Calu3 (cell line): ENCODE measurements around the gene RSPH1. TPM values are rescaled to one million over a fixed set of nuclear protein-coding genes. Genes with fewer than 3 reads are reported as not detected.
A peak's percentile ranks its signal among the peaks of the same experiment; 100 is the strongest.

ENCODE experiments used
- BruUV-seq: library from RNA; stranded (reverse); fragments of 400-500 nt; replicated peaks from 2 replicates; lab custom pipeline; 2021; lab: Mats Ljungman, UMichigan
- CTCF ChIA-PET: fragments of 300-600 bp; sonication (Branson Sonifier 250); formaldehyde crosslinking; loops from one replicate; lab custom pipeline; 2022; ENCODE audit warnings: antibody characterized with exemption; lab: Charles Lee
- DNase-seq: peaks from one replicate; pipeline ENCODE4 v3.0.0; 2022
- H3K27ac Mint-ChIP-seq: one replicate; pipeline ENCODE4 v1.8.0; 2022; ENCODE audit warnings: mixed read lengths; ENCODE audit not compliant: unreplicated experiment
- H3K27me3 Mint-ChIP-seq: one replicate; pipeline ENCODE4 v1.8.0; 2022; ENCODE audit warnings: mixed read lengths; ENCODE audit not compliant: unreplicated experiment
- H3K36me3 Mint-ChIP-seq: one replicate; pipeline ENCODE4 v1.8.0; 2022; ENCODE audit warnings: mild to moderate bottlenecking, moderate library complexity, mixed read lengths; ENCODE audit not compliant: insufficient read depth, unreplicated experiment
- H3K4me1 Mint-ChIP-seq: one replicate; pipeline ENCODE4 v1.8.0; 2022; ENCODE audit warnings: mild to moderate bottlenecking, low read depth, mixed read lengths; ENCODE audit not compliant: unreplicated experiment
- H3K4me3 Mint-ChIP-seq: one replicate; pipeline ENCODE4 v1.8.0; 2022; ENCODE audit warnings: mild to moderate bottlenecking, low read depth, moderate library complexity, mixed read lengths; ENCODE audit not compliant: unreplicated experiment
- H3K9me3 Mint-ChIP-seq: one replicate; pipeline ENCODE4 v1.8.0; 2022; ENCODE audit warnings: low read depth, mixed read lengths; ENCODE audit not compliant: unreplicated experiment
- intact Hi-C: fragments of 100-400 bp; cut with micrococcal nuclease; formaldehyde crosslinking; loops from one replicate; pipeline ENCODE4 v1.10.0; 2022; ENCODE audit not compliant: unreplicated experiment
- total RNA-seq: library from RNA; stranded (reverse); gene quantifications from 2 replicates; pipeline ENCODE4 v1.2.3, GENCODE V29; 2022
- TF ChIP-seq, protein P1 (sequence below): fragments of 200-600 bp; IDR thresholded peaks from one replicate; pipeline ENCODE4 v1.8.0; 2022; ENCODE audit warnings: antibody characterized with exemption; ENCODE audit not compliant: unreplicated experiment

The RSPH1 gene
- total RNA-seq, 1 experiment from 2014 or later = 2.2 TPM

- no TSS peak for BruUV-seq
- intact Hi-C loops = no loop called here
- peak; percentile 35 for DNase-seq
- peaks cover 42% of the 10 kb centered on the region for H3K36me3 Mint-ChIP-seq
- no peaks in the 10 kb centered on the region for H3K27me3 Mint-ChIP-seq
- peak within 1 kb of the TSS; percentile 68 for H3K4me3 Mint-ChIP-seq
- TF ChIP-seq, protein P1, sequence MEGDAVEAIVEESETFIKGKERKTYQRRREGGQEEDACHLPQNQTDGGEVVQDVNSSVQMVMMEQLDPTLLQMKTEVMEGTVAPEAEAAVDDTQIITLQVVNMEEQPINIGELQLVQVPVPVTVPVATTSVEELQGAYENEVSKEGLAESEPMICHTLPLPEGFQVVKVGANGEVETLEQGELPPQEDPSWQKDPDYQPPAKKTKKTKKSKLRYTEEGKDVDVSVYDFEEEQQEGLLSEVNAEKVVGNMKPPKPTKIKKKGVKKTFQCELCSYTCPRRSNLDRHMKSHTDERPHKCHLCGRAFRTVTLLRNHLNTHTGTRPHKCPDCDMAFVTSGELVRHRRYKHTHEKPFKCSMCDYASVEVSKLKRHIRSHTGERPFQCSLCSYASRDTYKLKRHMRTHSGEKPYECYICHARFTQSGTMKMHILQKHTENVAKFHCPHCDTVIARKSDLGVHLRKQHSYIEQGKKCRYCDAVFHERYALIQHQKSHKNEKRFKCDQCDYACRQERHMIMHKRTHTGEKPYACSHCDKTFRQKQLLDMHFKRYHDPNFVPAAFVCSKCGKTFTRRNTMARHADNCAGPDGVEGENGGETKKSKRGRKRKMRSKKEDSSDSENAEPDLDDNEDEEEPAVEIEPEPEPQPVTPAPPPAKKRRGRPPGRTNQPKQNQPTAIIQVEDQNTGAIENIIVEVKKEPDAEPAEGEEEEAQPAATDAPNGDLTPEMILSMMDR = no peak
- CTCF ChIA-PET = no interaction called here
- peaks cover 26% of the 10 kb centered on the region for H3K4me1 Mint-ChIP-seq
- H3K27ac Mint-ChIP-seq = peak within 1 kb of the TSS; percentile 28
- no peaks in the 10 kb centered on the region for H3K9me3 Mint-ChIP-seq
These were observed 17.3 kb upstream of the RSPH1 start, which contains the start of gene SLC37A1 for GRCh38 chr21:42513151-42513984. Gene SLC37A1, plus strand, starts transcription at chr21:42513852. Its CDS starts 4,603 bp downstream, at chr21:42518455.

DNA sequence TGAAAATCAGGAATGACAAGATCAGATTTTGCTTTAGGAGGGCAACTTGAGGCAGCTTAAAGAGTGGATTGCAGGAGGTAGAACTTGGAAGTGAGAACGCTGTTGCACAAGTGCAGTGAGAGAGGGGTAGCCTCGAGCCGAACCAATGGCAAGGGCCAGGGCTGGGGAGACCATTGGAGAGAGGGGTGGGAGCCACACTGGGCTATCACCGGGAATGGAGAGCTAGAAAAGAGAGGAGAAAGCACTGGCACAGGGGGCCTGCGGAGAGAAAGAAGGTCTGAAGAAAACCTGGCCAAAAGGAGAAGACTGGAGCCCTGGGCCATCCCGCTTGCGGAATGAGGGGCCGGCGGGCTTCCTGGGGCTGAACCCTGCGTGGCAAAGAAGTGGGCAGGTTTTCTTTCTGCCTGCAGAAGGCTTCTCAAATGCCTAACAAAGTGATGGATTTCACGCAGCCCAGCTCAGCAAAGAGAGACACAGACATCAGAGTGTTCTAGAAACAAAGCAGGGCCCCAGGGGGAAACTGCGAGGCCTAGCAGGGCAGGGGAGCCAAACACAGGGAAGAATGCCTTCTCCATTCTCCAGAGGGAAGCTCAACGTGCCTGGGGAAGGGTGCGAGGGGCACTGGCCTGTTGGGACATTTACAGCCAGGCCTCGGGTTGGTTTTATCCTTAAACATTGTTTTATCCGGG is 16.5 kb upstream of the RSPH1 start:
- intact Hi-C loops = no loop called here
- CTCF ChIA-PET = interaction anchor here (0.6 kb wide), 1 partner anchor 18 kb away, joined by 3 read pairs; no protein-coding TSS in a partner anchor
- no TSS peak for BruUV-seq

GRCh38 chr21:42509244-42509643 is 13.2 kb upstream of the RSPH1 start:
- intact Hi-C loops = no loop called here
- no peak overlapping the region for H3K27ac Mint-ChIP-seq
- peaks cover 6% of the 10 kb centered on the region for H3K4me1 Mint-ChIP-seq
- H3K36me3 Mint-ChIP-seq = peaks cover 11% of the 10 kb centered on the region
- no peak overlapping the region for H3K4me3 Mint-ChIP-seq
- no peak for DNase-seq
- H3K27me3 Mint-ChIP-seq = no peaks in the 10 kb centered on the region
- no TSS peak for BruUV-seq
- H3K9me3 Mint-ChIP-seq = no peaks in the 10 kb centered on the region
- TF ChIP-seq, protein P1 = no peak
- CTCF ChIA-PET = no interaction called here

More for the DNA sequence above, 16.5 kb upstream of the RSPH1 start:
- TF ChIP-seq, protein P1 = no peak
- Mint-ChIP-seq H3K4me1 (peaks cover 17% of the 10 kb centered on the region), H3K27me3 (no peaks in the 10 kb centered on the region), H3K9me3 (no peaks in the 10 kb centered on the region), H3K36me3 (peaks cover 33% of the 10 kb centered on the region), H3K4me3 (peak overlapping the region; percentile 68), H3K27ac (peak overlapping the region; percentile 2)
- DNase-seq = no peak

GRCh38 chr21:42508371-42508770 is 12.3 kb upstream of the RSPH1 start:
- Mint-ChIP-seq H3K4me1 (peaks cover 6% of the 10 kb centered on the region), H3K4me3 (no peak overlapping the region), H3K9me3 (no peaks in the 10 kb centered on the region), H3K27me3 (no peaks in the 10 kb centered on the region), H3K36me3 (peaks cover 6% of the 10 kb centered on the region), H3K27ac (no peak overlapping the region)
- intact Hi-C loops = no loop called here
- BruUV-seq = no TSS peak
- DNase-seq = no peak
- TF ChIP-seq, protein P1 = no peak
- CTCF ChIA-PET = no interaction called here
